Peyer's patch (tissue), 4 donors: ENCODE measurements around the gene ZNF385D.

Experiments used
- CTCF ChIP-seq, 6 experiments: fragments of 450-650 bp in 4 of 6; fragments of 200-600 bp in 2 of 6; sonication (generic) in 1 of 6; IDR thresholded peaks; one replicate each; pipeline ENCODE4 v1.5.1; 2017 to 2019; ENCODE audit warnings: antibody characterized with exemption in 6 of 6, mild to moderate bottlenecking in 3 of 6, moderate library complexity in 1 of 6
- POLR2A ChIP-seq, 2 donors: fragments of 450-650 bp; IDR thresholded peaks; one replicate each; pipeline ENCODE4 v1.5.1; 2017; ENCODE audit warnings: antibody characterized with exemption in 2 of 2, mild to moderate bottlenecking in 2 of 2, moderate library complexity in 2 of 2

DNA sequence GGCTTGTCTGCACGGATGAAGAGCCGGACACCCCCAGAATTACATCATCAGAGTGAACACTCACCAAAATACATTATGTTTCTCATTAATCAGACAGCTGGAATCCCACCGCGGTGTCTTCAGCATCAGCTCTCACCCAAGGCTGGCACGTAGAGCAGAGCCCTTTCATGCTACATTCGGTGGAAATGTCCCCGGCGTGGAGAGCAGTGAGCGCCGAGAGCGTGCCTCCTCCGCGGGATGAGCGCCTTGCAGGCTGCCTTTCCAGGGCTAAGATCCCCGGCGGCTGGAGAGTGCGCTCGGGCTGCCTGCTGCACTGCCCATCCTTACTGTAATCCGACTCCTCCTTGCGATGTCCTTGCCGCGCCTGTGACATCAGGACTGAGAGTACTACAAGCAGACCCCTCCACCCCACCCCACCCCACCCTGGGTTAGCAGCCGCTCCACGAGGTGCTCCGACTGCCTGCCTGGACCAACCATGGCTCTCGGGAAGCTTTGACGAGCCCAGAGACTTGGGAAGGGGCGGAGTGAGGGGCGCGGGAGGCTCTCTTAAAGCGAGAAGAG, at the start of gene ZNF385D:
- TF ChIP-seq CTCF (IDR thresholded peaks at IDR 0.05) = no peak
- no peak for TF ChIP-seq POLR2A (IDR thresholded peaks at IDR 0.05)
